Measurements from ENCODE around the gene ITPR1.
A peak's percentile ranks its signal among the peaks of the same experiment; 100 is the strongest.

ITPR1 gene

GRCh38 chr3:4491855-4492207 is 1.3 kb upstream of the ITPR1 start:
- DNase-seq (ENCODE audit: low read depth), result no peak

DNA sequence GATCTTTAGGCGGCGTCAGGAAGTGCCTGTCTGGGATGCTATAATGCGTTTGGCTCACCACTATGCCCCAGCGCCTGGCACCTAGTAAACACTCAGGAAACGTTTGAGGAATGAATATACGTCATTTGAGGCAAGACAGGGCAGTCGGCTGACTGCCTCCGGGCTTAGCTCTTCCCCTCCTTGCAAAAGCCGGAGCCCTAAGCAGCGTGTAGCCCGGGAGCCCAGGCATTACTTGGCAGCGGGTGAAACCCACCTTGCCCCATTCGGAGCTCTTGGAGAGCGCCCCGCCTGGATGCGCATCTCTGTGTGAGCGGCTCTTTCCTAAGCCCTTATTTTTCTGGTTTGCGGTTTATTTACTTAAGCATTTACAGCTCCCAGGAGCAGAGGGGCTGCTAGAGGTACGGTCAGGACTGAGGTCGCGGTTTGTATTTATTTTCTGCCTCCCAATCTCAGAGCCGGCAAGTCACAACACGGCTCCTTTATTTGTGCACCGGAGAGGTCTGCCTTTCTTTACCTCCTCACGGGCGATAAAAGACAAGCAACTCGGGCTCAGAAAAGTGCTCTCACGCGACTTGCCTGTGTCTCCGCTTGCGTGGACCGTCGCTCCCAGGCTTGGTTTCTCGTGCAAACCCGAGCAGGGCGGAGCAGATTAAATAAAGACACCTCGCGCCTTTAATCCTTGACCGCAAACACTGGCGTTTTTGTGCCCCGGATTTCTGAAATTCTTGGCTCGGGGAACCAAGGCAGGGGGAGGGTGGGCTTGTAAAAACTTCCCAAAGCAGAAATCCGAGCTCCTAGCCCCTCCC is 737 bp upstream of the ITPR1 start:
- DNase-seq (ENCODE audit: low read depth), result peak; percentile 65

DNA sequence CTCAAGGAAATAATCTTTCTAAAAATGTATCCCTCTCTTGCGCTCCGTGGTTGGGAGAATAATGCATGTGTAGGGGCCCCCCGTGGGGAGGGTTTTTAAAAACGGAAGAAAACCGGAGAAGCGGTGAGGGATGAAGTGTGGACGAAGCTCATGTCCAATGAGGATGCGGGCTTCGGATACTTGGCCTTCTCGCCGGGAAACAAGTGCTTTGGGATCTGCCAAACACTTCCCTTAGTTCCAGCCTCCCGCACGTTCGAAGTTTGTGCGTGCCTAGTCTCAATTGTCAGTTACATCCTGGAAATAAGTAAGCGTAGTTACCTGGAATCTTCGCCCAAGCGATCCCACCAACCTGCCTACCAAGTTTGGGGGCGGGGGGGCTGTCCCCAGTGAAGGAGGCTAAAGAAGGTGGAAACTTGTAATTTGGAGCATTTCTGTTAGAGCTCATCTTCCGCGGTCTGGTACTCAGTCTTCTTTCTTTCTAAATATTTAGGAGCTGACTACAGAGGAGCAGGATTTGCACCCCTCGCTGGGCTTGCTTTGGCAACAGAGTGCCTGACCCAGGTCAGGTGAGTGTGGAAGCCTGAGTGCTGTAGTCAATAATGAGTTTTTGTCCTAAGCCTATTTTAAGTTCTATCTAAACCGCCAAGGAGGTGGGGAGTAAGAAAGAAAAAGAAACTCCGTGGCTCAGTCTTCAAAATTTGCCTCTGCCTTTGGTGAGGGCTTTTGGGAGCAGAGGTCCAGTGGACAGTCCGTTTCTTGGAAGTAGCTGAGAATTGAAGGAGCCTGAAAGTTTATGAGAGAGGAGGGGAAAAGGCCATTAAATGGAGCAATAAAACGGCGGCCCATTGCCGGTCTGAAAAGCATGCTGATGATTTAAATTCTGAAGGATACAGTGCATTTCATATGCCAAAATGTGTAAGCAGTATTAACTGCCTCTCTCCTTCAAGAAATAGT is 1.1 kb downstream of the ITPR1 start:
- DNase-seq (ENCODE audit: low read depth), result peak; percentile 9

DNA sequence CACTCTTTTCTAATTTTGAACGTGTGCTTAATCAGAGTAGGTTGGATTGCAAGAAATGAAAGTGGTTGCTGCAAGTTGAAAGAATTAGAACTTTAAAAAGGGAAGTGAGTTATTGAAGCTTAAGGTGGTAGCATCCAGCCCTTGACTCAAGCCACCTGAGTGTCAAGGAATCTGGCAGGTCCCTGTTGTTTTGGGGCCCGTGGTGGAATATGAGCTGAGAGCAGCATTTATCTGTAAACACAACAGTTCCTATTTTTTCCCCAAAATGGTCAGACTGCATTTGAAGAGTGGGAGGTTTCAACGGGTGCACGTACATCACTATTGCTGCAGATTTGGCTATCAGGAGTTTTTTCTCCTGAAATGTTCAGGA is 1.7 kb downstream of the ITPR1 start:
- no peak for DNase-seq (ENCODE audit: low read depth)

DNA sequence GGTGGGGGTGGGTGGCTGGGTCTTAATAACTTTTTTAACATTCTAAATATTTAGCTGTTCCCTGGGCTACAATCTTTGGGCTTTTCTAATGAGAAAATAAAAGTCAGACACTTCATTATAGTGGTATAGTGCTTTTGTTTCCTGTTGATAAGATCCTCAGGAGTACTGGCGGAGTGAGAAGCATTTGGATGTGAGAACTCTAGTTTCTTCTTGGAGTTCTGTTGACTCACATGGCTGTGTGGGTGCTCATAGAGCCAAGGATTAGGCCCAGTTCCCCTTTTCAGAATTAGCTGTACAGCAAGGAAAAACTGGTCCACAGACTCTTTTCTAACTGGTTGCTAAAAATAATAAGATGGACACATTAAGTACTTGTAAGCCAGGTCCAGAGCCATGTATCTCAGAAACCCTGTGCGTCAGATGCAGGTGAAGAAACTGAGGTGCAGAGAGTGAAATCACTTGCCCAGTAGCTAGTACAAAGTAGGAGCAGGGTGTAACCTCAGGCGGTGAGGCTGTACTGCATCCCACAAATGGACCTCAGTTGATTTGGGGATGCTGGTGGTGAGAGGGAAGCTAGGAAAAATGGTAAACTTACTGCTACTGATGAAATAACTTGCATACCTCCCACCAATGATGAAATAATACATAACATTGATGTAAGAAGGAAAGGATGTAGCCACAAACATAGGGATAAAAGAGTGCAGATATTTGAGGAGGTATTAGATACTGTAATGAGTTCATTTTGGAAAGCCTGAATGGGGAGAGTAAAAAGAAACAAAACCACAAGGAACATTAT is 2.3 kb downstream of the ITPR1 start:
- DNase-seq (ENCODE audit: low read depth), result no peak

GRCh38 chr3:4496087-4496452 is 2.9 kb downstream of the ITPR1 start:
- DNase-seq (ENCODE audit: low read depth), result no peak

- DNase-seq (ENCODE audit: low read depth), result no peak
Observed at GRCh38 chr3:4497005-4497692, 4.0 kb downstream of the ITPR1 start.

DNA sequence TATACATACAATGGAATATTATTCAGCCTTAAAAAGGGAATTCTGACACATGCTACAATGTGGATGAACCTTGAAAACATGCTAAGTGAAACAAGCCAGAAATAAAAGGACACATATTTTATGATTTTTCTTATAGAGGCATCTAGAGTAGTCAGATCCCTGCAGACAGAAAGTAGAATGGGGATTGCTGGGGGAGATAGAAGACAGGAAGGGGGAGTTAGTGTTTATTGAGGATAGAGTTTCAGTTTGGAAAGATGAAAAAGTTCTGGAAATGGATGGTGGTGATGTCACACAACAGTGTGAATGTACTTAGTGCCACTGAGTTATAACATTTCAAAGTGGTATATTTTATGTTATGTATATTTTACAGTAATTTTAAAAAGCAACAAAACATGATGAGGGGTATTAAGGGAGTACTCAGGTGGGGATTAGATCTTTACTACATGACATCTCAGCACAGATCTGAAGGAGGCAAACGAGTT is 4.7 kb downstream of the ITPR1 start:
- DNase-seq (ENCODE audit: low read depth), result no peak

DNA sequence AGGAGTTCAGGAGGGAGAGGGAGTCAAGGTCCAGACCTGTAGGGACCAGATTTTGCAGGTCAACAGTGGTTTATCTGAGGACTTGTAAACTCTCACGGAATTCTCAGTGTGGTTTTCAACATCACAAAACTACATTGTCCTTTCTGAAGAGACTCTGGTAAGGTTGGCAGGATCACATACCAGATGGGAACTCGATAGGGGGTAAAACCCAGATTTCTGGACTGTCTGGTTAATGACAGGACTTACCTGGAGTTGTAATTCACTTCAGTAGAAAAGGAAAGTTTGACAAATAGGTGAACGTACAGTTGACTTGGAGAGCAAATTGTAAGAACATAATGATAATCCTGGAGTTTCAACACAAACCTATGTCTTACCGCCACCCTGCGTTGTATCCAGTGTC is 5.3 kb downstream of the ITPR1 start:
- no peak for DNase-seq (ENCODE audit: low read depth)

GRCh38 chr3:4501437-4501836 is 8.3 kb downstream of the ITPR1 start:
- DNase-seq (ENCODE audit: low read depth), result no peak

DNA sequence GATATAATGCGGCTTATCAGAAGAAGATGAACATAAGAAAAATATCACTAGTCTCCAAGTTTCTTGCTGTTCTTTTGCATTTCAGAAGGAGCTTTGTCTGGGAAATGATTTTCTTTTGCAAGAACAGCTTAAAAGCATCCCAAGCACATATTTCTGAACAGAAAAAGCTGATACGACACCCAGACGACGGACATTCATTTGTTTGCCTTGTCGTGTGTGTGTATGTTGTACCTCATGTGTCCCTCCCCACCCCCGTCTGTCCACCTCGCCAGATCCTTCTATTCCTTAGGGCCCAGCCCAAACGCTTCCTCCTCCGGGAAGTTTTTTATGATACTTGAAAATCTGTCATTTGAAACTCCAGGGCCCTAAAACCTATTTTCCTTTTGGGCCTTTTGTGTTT is 8.8 kb downstream of the ITPR1 start:
- DNase-seq (ENCODE audit: low read depth), result no peak

- no peak for DNase-seq (ENCODE audit: low read depth)
Observed at GRCh38 chr3:4503050-4503449, 9.9 kb downstream of the ITPR1 start.

- DNase-seq (ENCODE audit: low read depth), result peak; percentile 17
Observed at GRCh38 chr3:4504340-4505261, 11.5 kb downstream of the ITPR1 start.

GRCh38 chr3:4505688-4506558 is 12.8 kb downstream of the ITPR1 start:
- DNase-seq (ENCODE audit: low read depth), result no peak

GRCh38 chr3:4506559-4507023 is 13.4 kb downstream of the ITPR1 start:
- DNase-seq (ENCODE audit: low read depth), result no peak

- DNase-seq (ENCODE audit: low read depth), result peak; percentile 22
Observed at GRCh38 chr3:4507024-4507596, 14.0 kb downstream of the ITPR1 start.

GRCh38 chr3:4508048-4508981 is 15.2 kb downstream of the ITPR1 start:
- DNase-seq (ENCODE audit: low read depth), result no peak

DNA sequence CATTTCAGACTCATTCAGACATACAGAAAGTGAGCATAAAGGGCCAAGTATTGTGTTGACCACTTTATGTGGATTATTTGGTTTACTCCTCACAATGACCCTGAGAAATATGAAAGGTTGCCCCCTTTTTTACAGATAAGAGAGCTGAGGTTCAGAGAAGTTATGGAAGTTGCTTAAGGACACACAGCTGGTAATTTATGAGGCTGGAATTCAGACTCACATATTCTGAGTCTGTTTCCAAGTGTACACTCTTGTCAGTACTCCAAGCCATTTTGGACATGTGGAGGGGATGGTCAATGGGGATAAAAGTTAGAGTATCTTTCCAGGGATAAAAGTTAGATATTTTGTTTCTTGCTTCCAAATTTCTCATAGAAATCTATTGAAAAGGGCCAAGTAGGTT is 15.9 kb downstream of the ITPR1 start:
- no peak for DNase-seq (ENCODE audit: low read depth)

All from fibroblast of gingiva (primary cell).